NB4 (cell line): ENCODE measurements around the gene STAC3.

Source experiments
- DNase-seq: peaks from one replicate; pipeline ENCODE4 v3.0.0; 2010; ENCODE audit warnings: low read depth
- H3K4me3 ChIP-seq: one replicate; pipeline ENCODE4 v1.5.1; 2011; ENCODE audit warnings: mild to moderate bottlenecking, low read depth, low read length, moderate library complexity
- MYC ChIP-seq: IDR thresholded peaks from 2 replicates; pipeline ENCODE4 v1.6.1; 2011; ENCODE audit warnings: low read depth, low read length
- POLR2A ChIP-seq: IDR thresholded peaks from 2 replicates; pipeline ENCODE4 v1.6.1; 2011; ENCODE audit warnings: mild to moderate bottlenecking; ENCODE audit not compliant: insufficient read length; ENCODE audit errors: extremely low read depth
- TF ChIP-seq, protein P1 (sequence below): IDR thresholded peaks from one replicate; pipeline ENCODE4 v1.5.1; 2012; ENCODE audit warnings: low read depth, low read length
- TF ChIP-seq, protein P2 (sequence below): IDR thresholded peaks from 2 replicates; pipeline ENCODE4 v1.6.1; 2011; ENCODE audit warnings: low read depth, low read length

STAC3 gene

DNA sequence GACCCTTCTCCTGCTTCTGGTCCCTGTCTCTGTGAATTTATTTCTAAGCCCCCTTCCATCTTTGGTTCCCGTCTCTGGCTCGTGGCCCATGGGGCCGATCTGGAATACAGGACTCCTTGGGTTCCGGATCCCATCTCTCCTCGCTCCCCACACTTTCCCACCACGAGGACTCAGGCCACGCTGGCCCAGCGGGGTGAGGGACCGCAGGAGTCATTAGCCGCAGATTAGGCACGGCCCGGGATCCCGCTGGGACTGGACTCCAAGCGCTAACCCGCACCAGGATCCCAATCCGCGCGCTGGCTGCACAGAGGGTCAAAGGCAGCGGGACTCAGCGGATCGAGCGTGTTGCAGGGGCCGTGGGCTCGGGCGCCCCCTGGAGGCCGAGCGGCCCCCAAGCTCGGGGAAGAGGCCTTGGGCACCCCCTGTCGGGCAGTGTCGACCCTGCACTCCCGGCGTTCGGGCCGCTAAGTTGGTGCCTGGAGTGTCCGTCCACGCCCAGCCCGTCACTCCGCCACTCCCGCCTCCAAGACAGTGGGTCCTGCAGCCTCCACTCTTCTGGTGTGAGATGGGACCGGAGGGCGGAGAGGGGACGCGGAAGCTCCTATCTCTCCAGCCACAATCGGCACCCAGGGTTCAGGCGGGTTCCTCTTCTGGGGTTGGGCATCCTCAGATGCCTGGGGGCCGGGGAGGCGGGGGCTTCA, 12.0 kb downstream of the STAC3 start:
- no peak overlapping the region for H3K4me3 ChIP-seq
- TF ChIP-seq POLR2A = no peak
- TF ChIP-seq, protein P1, sequence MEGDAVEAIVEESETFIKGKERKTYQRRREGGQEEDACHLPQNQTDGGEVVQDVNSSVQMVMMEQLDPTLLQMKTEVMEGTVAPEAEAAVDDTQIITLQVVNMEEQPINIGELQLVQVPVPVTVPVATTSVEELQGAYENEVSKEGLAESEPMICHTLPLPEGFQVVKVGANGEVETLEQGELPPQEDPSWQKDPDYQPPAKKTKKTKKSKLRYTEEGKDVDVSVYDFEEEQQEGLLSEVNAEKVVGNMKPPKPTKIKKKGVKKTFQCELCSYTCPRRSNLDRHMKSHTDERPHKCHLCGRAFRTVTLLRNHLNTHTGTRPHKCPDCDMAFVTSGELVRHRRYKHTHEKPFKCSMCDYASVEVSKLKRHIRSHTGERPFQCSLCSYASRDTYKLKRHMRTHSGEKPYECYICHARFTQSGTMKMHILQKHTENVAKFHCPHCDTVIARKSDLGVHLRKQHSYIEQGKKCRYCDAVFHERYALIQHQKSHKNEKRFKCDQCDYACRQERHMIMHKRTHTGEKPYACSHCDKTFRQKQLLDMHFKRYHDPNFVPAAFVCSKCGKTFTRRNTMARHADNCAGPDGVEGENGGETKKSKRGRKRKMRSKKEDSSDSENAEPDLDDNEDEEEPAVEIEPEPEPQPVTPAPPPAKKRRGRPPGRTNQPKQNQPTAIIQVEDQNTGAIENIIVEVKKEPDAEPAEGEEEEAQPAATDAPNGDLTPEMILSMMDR = peak; percentile 100
- TF ChIP-seq MYC = no peak
- TF ChIP-seq, protein P2, sequence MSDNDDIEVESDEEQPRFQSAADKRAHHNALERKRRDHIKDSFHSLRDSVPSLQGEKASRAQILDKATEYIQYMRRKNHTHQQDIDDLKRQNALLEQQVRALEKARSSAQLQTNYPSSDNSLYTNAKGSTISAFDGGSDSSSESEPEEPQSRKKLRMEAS = no peak; the same call in 1 of the 2 replicates
- DNase-seq = peak; percentile 89

DNA sequence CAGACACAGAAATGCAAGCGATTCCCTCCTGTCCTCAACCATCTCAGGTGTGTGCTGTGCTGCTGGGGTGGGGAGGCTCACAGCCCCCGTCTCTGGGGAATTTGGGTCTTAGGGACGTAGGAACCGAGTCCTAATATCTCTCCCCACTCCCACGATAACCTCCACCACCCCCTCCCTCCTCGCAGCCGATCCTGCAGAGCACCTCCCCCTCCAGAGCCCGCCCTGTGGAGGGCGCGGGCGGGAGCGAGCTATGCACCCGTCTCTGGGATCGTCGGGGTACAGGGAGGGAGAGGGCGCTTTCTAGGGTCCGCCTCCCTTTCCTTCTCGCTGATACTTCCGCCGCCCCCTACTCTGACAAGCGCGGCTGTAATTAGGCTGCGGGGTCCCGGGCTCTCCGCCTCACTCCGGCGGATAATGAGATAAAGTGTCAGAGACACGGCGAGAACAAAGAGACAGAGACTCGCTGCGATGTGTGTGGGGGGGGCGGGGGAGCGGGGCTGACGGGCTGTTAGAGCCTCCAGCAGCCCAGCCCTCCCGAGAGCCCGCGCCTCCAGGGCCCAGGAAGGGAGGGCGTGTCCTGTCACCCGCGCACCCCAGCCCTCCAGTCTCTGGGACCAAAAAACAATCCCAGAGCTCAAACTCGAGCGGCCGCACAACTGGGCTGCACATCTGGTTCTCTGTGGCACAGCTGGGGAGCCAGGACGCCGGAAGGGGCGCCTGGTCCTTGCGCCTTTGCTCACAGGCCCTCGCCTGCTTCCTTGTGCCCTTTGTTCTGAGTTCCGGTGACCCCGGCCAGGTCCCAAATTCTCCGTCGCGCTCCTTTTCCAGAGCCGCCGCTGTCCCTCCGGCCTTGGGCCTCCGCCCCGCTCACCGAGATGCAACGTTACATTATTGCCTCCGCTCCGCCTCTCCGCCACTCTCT, 12.8 kb downstream of the STAC3 start:
- TF ChIP-seq, protein P1 = no peak
- TF ChIP-seq MYC (no peak), POLR2A (no peak)
- TF ChIP-seq, protein P2 = no peak

DNA sequence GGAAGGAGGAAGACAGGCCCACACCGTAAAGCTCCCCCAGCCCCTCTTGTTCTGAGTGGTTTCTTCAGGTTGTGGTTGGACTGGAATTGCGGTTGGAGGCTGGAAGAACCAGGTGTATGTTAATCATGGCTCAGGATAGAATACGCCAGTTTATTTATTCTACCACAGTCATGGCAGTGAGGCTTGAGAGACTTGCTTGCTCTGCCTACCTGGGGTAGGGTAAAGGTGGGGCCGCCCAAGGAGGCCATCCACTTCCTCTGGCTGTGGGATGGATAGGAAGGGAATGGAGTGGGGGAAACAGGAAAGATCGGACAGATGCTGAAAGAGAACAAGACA, 13.4 kb downstream of the STAC3 start:
- DNase-seq = no peak
- TF ChIP-seq, protein P1 = no peak
- TF ChIP-seq POLR2A (no peak), MYC (no peak)
- TF ChIP-seq, protein P2 = no peak
- no peak overlapping the region for H3K4me3 ChIP-seq

More for the DNA sequence above, 12.8 kb downstream of the STAC3 start:
- H3K4me3 ChIP-seq = no peak overlapping the region
- no peak for DNase-seq

DNA sequence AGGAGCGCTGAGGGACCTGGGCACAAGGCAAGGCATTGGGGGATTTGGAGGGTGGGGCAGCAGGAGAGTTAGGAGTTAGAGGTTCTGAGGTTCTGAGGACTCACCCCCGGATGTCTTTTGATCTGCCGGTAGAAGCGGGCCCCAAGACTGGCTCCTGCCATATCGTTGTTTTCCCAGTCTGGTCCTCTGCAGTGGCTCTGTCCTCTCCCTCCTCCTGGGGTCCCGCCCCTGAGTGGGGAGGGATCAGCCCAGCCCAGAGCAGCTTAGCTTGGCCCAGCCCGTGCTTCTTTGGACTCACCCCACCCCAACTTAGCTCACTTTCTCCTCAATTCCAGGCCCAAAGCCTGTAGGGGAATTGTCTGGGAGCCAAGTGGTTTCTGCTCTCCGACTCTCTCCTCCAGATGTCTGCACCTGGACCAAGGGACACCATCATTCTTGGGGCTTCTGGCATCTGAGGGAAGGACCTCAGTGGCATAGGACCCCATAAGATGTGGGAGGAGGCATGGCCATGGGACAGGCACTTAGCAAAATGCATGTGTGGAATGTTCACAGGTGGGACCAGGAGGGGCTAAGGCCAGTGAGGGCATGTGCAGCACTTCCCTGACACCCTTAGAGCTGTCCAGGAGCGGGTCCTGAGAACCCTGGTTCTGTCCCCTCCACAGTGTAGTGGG, 13.9 kb downstream of the STAC3 start:
- no peak for TF ChIP-seq MYC
- TF ChIP-seq, protein P1 = no peak
- no peak for TF ChIP-seq POLR2A
- TF ChIP-seq, protein P2 = no peak
- DNase-seq = no peak
- no peak overlapping the region for H3K4me3 ChIP-seq

- H3K4me3 ChIP-seq = no peak overlapping the region
- DNase-seq = no peak
- TF ChIP-seq, protein P2 = no peak
- TF ChIP-seq, protein P1 = no peak
- TF ChIP-seq MYC = no peak
- TF ChIP-seq POLR2A = no peak
Measured at GRCh38 chr12:57236201-57236924, 14.6 kb downstream of the STAC3 start.
